ENCODE data around the gene HPN. TPM values are rescaled to one million over a fixed set of nuclear protein-coding genes. Genes with fewer than 3 reads are reported as not detected.
A peak's percentile ranks its signal among the peaks of the same experiment; 100 is the strongest.

Gene HPN
- total and polyA plus RNA-seq, 7 donors, result 1.6 to 17.7 (median 5.2) TPM

- H3K36me3 ChIP-seq (ENCODE audit: insufficient read depth in 1 of 2, low read depth in 1 of 2), result peaks cover 0 to 44% of the 10 kb centered on the region in 2 donors
- DNase-seq (peak in 1 of 2 donors; percentile 76), ATAC-seq (peak; percentile 1 to 11 (median 4))
- intact Hi-C loops (cut with DNase I), result no loop called here
- H3K4me1 ChIP-seq, result peaks cover 84% of the 10 kb centered on the region
- peak overlapping the region; percentile 94 for H3K27ac ChIP-seq
- peak overlapping the region; percentile 32 for H3K4me3 ChIP-seq
- no peaks in the 10 kb centered on the region for H3K27me3 ChIP-seq (ENCODE audit: insufficient read depth in 3 of 3, low read length in 2 of 3)
- TF ChIP-seq CTCF (IDR thresholded peaks at IDR 0.05), result no peak
- 33 to 48% (median 37%) methylated on average over 17 of the region's 17 CpGs for WGBS, 3 donors
- no peaks in the 10 kb centered on the region for H3K9me3 ChIP-seq
Measured at GRCh38 chr19:35038623-35039512, 2.7 kb upstream of the HPN start.

GRCh38 chr19:35039881-35040825, 1.4 kb upstream of the HPN start:
- Histone ChIP-seq H3K9me3 (no peaks in the 10 kb centered on the region), H3K27ac (peak overlapping the region; percentile 94), H3K36me3 (ENCODE audit: insufficient read depth in 1 of 2, low read depth in 1 of 2) (peaks cover 0 to 33% of the 10 kb centered on the region in 2 donors), H3K27me3 (ENCODE audit: insufficient read depth in 3 of 3, low read length in 2 of 3) (no peaks in the 10 kb centered on the region), H3K4me1 (peaks cover 78% of the 10 kb centered on the region), H3K4me3 (peak overlapping the region; percentile 32)
- intact Hi-C loops (cut with DNase I), result loop anchor here in 1 of 2 donors (5.0 kb wide), 1 partner anchor 97 kb away; the partner anchor contains the start of genes FXYD1 and LGI4
- WGBS, 3 donors, result 54 to 58% (median 57%) methylated on average over 34 to 39 of the region's 39 CpGs
- no peak for TF ChIP-seq CTCF (IDR thresholded peaks at IDR 0.05)
- DNase-seq (no peak), ATAC-seq (no peak)

- WGBS, 3 donors, result 5 to 10% (median 9%) methylated on average over 30 to 36 of the region's 36 CpGs
- no peak for TF ChIP-seq CTCF (IDR thresholded peaks at IDR 0.05)
- Histone ChIP-seq H3K27me3 (ENCODE audit: insufficient read depth in 3 of 3, low read length in 2 of 3) (no peaks in the 10 kb centered on the region), H3K4me3 (peak overlapping the region; percentile 32), H3K27ac (peak overlapping the region; percentile 94), H3K4me1 (peaks cover 80% of the 10 kb centered on the region), H3K9me3 (no peaks in the 10 kb centered on the region), H3K36me3 (ENCODE audit: insufficient read depth in 1 of 2, low read depth in 1 of 2) (peaks cover 0 to 25% of the 10 kb centered on the region in 2 donors)
- intact Hi-C loops (cut with DNase I), result loop anchor here in 1 of 2 donors (5.0 kb wide), 1 partner anchor 96 kb away; the partner anchor contains the start of genes FXYD1 and LGI4
- peak; percentile 96 to 98 for DNase-seq
- peak; percentile 75 to 88 (median 78) for ATAC-seq
Measured at GRCh38 chr19:35040826-35041547, 534 bp upstream of the HPN start.

- H3K27ac ChIP-seq, result peak overlapping the region; percentile 94
- no peaks in the 10 kb centered on the region for H3K9me3 ChIP-seq
- DNase-seq (peak in 1 of 2 donors; percentile 67), ATAC-seq (no peak)
- intact Hi-C loops (cut with DNase I), result loop anchor here in 1 of 2 donors (5.0 kb wide), 1 partner anchor 95 kb away; the partner anchor contains the start of genes FXYD1 and LGI4
- H3K4me1 ChIP-seq, result peaks cover 69% of the 10 kb centered on the region
- no peak for TF ChIP-seq CTCF (IDR thresholded peaks at IDR 0.05)
- no peaks in the 10 kb centered on the region for H3K27me3 ChIP-seq (ENCODE audit: insufficient read depth in 3 of 3, low read length in 2 of 3)
- H3K36me3 ChIP-seq (ENCODE audit: insufficient read depth in 1 of 2, low read depth in 1 of 2), result peaks cover 0 to 13% of the 10 kb centered on the region in 2 donors
- 47 to 57% (median 53%) methylated on average over 13 to 14 of the region's 14 CpGs for WGBS, 3 donors
- no peak overlapping the region for H3K4me3 ChIP-seq
Measured at GRCh38 chr19:35042056-35042730, 672 bp downstream of the HPN start.
